ENCODE measurements around the gene SEC14L5. TPM values are rescaled to one million over a fixed set of nuclear protein-coding genes. Genes with fewer than 3 reads are reported as not detected.
"Not testable (repeated sequence)": the region's sequence is repeated elsewhere in the genome, so short reads cannot be mapped to it uniquely, and the experiment has no call there.

SEC14L5 gene
- polyA plus RNA-seq, 3 donors = 0.16 to 0.54 (median 0.16) TPM

- DNase-seq = not testable (repeated sequence)
Observed at GRCh38 chr16:4929619-4930018, 28.5 kb upstream of the SEC14L5 start.

DNA sequence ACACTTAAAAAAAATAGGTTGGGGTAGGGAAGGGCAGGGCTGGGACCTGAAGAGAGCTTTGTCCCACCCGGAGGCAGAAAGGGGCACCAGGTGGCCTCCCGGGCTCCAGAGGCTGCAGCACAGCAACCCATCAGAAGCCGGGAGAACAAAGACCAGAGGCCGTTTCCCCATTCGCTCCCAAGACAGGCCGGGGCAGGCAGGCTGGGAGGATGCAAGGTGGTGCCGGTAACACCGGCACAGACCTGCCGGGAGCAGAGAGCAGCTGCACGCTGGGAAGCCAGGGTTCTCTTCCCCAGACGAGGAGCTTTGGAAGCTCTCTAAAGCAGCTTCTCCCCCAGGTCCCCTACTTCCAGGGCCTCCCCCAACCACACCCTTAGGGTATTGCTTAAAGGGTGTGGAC lies 26.7 kb upstream of the SEC14L5 start:
- no peak for DNase-seq

GRCh38 chr16:4933433-4933832 lies 24.7 kb upstream of the SEC14L5 start:
- DNase-seq = no peak

DNA sequence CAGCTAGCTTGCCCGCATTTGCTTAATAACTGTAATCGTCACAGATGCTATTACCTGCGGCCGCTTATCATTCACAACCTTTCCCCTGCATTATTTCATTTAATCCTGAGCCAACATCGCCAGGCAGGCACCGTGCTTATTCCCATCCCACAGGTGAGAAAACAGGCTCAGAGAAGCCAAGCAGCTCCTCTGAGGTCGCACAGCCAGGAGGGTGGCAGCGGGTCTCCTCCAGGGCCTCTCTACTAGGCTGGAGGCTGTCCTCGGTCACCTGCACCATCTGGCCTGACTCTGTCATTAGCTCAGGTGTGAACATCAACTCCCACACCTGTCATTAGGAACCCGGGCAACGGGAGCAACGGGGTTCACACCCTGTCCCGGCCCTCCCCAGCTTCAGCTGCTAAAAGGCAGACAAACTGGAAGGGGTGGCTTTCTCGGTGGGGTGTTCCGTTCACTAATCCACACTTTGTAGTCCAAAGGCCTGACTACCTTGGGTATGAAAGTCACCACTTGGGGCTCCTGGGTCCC lies 24.2 kb upstream of the SEC14L5 start:
- no peak for DNase-seq

GRCh38 chr16:4934591-4934990 lies 23.5 kb upstream of the SEC14L5 start:
- no peak for DNase-seq

DNA sequence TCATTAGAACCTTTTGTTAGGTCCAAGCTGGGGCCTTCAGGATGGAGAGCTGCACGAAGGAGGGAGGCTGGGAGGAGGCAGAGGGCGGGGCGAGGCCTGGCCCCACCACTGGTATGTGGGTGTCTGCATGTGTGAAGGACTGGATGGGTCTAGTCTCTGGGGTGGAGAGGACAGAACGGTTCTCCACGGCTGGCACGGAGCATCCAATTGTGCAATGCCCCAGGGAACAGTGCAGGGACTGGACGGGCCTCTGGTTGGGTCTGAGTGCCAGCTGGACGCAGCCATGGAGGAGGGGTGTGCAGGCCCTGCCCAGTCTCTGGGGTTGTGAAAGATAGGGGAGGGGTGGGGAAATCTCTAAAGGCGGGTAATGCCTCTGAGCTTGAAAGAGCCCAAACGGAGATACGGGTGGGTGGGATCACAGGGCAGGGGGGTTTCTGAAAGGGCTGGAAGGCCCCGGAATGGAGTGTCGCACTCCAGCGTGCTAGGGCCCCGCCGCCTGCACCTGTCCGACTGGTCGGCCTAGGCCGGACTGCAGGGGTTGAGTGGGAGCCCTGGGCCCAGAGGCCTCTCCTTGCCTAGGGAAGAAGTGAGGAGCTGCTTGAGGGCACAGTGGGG lies 22.8 kb upstream of the SEC14L5 start:
- no peak for DNase-seq

DNA sequence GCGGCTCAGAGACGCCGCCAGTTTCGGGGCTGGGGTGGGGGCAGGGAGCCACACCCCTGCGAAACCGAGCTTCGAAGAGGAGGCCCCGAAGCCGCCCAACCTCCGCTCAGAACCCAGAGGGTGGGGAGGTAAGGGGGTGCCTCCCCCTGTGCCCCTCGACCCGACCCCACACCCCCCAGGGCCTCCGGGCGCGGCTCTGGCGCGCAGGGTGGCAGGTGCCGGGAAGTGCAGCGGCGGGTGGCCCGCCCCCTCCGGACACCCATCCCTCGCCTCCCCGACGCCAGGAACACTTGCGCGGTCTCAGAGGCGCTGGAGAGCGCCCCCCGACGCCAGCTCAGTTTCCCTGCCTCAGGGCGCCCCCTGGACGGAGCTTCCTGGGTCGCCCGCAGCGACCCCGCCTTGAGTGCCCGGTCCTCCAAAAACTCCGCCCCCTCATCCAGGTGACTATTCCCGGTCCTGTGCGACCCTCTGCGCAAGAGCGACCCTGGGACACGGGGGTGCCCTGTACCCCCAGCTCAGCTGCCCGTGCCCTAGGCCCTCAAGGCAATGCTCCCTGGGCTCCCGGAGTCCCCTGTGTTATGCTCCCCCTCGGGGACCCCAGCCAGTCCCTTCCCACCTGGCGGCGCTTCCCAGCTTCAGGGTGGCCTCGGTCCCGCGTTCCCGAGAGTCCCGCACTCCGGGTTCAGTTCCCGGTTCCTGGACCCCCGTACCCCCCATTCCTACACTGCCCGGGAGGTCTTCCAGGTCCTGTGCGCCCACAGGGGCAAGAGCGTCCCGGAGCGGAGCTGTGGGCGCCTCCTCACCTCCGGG lies 21.7 kb upstream of the SEC14L5 start:
- DNase-seq = no peak

DNA sequence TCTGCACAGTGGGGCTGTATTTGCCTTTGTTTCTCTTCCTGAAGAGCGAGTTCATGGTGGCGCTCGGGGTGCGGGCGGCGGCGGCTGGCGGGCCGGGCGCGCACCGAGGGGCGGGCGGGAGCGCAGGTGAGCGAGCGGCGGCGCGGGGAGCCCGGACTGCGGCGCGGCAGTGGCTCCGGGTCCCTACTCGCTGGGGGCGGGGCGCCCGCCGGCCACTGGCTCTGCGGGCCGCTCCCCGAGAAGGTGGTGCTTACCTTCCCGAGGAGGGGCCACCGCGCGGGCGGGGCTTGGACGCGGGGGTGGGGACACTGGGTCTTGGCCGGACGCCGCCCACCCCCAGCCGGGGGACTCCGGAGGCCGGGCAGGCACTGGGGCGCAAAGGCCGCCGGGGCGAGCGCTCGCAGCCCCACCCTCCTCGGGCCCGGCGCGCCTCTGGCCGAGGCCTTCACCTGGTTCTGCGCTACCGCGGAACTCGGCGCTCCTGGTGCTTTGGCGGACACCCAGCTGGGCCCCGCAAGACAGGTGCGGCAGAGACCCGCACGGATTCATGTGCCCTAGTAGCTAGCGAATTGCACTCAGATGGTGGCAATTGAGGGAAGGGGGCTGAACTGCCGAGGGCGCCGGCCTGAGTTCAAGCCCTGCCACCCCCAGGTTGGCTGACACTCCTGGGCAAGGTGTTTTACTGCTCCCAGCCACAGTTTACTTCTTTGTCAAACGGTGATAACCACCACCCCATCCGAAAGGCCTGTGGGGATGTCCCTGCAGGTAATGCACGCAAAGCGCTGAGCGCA lies 20.9 kb upstream of the SEC14L5 start, which contains the start of gene PPL:
TSS of gene PPL (minus strand) at position 158 of the 791 bp plus-strand sequence. CDS start at position 55, 103 bp downstream.
- peak; percentile 80 for DNase-seq

DNA sequence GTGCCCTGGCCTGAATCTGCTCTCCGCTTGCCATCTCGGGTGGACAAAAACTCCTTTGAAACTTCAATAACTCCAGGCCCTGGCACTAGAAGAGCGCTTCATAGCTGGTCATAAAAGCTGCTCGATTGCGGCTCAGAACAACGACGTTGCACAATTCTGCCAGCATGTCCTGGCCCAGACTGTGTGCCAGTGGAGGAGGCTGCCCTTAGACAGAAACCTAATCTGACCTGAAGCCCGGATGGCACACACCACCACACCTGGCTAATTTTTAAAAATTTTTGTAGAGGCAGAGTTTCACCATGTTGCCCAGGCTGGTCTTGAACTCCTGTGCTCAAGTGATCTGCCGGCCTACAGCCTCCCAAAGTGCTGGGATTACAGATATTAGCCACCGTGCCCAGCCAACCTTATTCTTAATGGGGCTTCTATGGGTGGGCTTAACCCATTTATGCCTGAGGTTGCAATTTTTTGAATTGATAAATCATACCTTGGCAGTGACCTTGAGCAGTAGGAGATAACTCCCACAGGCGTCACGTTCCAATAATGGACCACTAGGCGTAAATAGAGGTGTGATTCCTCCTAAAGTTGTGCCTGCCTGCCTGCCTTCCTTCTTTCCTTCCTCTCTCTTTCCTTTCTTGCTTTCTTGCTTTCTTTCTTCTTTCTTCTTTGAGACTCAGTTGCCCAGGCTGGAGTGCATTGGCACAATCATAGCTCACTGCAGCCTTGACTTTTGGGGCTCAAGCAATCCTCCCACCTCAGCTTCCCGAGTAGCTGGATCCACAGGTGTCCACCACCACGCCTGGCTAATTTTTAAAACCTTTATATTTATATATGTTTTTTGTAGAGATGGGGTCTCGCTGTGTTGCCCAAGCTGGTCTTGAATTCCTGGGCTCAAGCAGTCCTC lies 20.1 kb upstream of the SEC14L5 start:
- DNase-seq = no peak

DNA sequence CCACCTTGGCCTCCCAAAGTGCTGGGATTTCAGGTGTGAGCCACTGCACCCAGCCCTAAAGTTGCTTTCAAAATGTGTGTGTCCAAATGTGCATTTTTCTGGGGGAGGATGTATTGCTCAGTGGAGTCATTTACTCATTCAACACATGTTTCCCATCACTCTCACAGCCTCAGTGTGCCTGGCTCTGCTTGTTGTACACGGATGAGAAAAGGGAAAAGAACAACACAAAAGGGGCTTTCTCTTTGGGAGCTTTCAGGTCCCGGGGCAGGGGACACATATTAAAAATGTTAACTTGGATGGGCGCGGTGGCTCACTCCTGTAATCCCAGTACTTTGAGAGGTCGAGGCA lies 19.5 kb upstream of the SEC14L5 start:
- no peak for DNase-seq

GRCh38 chr16:4940719-4941118 lies 17.4 kb upstream of the SEC14L5 start:
- no peak for DNase-seq

GRCh38 chr16:4942481-4942880 lies 15.6 kb upstream of the SEC14L5 start:
- DNase-seq = no peak

- peak; percentile 76 for DNase-seq
Observed at GRCh38 chr16:4944333-4945281, 13.5 kb upstream of the SEC14L5 start.

GRCh38 chr16:4945560-4946502 lies 12.3 kb upstream of the SEC14L5 start:
- no peak for DNase-seq

- DNase-seq = no peak
Observed at GRCh38 chr16:4946917-4947316, 11.2 kb upstream of the SEC14L5 start.

GRCh38 chr16:4947722-4948503 lies 10.2 kb upstream of the SEC14L5 start:
- no peak for DNase-seq

GRCh38 chr16:4948903-4949766 lies 9.0 kb upstream of the SEC14L5 start:
- DNase-seq = no peak
